HCT116 (cell line): ENCODE results near the gene CYP11A1. TPM values are rescaled to one million over a fixed set of nuclear protein-coding genes. Genes with fewer than 3 reads are reported as not detected.

Source experiments
- ATAC-seq: fragments of 200-7000 bp; cut with Tn5 transposase; 2 replicates; pipeline ENCODE4 v1.9.1; 2020; ENCODE audit warnings: mild to moderate bottlenecking, moderate library complexity
- BruUV-seq: library from RNA; stranded (reverse); fragments of 400-500 nt; replicated peaks from 2 replicates; lab custom pipeline; 2021; lab: Mats Ljungman, UMichigan
- CTCF ChIA-PET: fragments of 300-600 bp; sonication (Branson Sonifier 250); formaldehyde crosslinking; loops from one replicate; lab custom pipeline; 2021; ENCODE audit warnings: antibody characterized with exemption; lab: Charles Lee
- POLR2A ChIA-PET: fragments of 300-600, 350-600 bp; sonication (Branson Sonifier 250); formaldehyde crosslinking; loops from one replicate; lab custom pipeline; 2021; ENCODE audit warnings: antibody characterized with exemption; lab: Charles Lee
- RAD21 ChIA-PET, 2 experiments: fragments of 300-600 bp; sonication (Branson Sonifier 250); formaldehyde crosslinking; loops; one replicate each; lab custom pipeline; 2023; ENCODE audit warnings: low total read pairs in 2 of 2; ENCODE audit not compliant: uncharacterized antibody in 2 of 2, unreplicated experiment in 2 of 2, low non-redundant PET in 1 of 2; lab: Charles Lee
- DNase-seq: peaks from one replicate; pipeline ENCODE4 v3.0.0-alpha.2; 2010; ENCODE audit warnings: low read depth, low spot score
- H2AFZ ChIP-seq: fragments of 200-600 bp; shearing (Covaris generic), sonication (generic); 2 replicates; pipeline ENCODE4 v1.6.1; 2017; ENCODE audit warnings: low read depth, mixed run types, mixed read lengths, antibody characterized with exemption, low read length; ENCODE audit not compliant: poor library complexity, severe bottlenecking
- H3K27ac ChIP-seq: 2 replicates; pipeline ENCODE4 v1.5.1; 2012; ENCODE audit warnings: low read depth, low read length
- H3K27me3 ChIP-seq: fragments of 200-600 bp; sonication (generic); 2 replicates; pipeline ENCODE4 v1.6.1; 2016; ENCODE audit warnings: mixed run types, low read length, mixed read lengths; ENCODE audit not compliant: insufficient read depth
- H3K36me3 ChIP-seq, 2 experiments: fragments of 200-500 bp in 1 of 2; fragments of 200-600 bp in 1 of 2; sonication (Bioruptor generic) in 1 of 2; sonication (generic) in 1 of 2; 2 replicates each; pipeline versions ENCODE4 v1.5.1 to v1.6.1; 2014 to 2016; ENCODE audit warnings: low read length in 2 of 2, inconsistent platforms in 1 of 2, mixed read lengths in 1 of 2, mixed run types in 1 of 2; ENCODE audit not compliant: insufficient read depth in 2 of 2, control insufficient read depth in 1 of 2
- H3K4me1 ChIP-seq, 2 experiments: fragments of 200-600 bp in 1 of 2; sonication (generic) in 1 of 2; 2 replicates each; pipeline versions ENCODE4 v1.5.1 to v1.6.1; 2012 to 2017; ENCODE audit warnings: low read length in 2 of 2, inconsistent platforms in 1 of 2, mild to moderate bottlenecking in 1 of 2, mixed read lengths in 1 of 2, mixed run types in 1 of 2, moderate library complexity in 1 of 2; ENCODE audit not compliant: insufficient read depth in 2 of 2, control insufficient read depth in 1 of 2
- H3K4me2 ChIP-seq: fragments of 200-600 bp; sonication (generic); 2 replicates; pipeline ENCODE4 v1.6.1; 2017; ENCODE audit warnings: mixed run types, low read length, mixed read lengths
- H3K4me3 ChIP-seq, 2 experiments: fragments of 200-600 bp in 1 of 2; sonication (generic) in 1 of 2; replicated peaks in 1 of 2; 2 replicates each; pipeline ENCODE4 v1.5.1; 2011 to 2016; ENCODE audit warnings: low read length in 2 of 2, control low read depth in 1 of 2, low read depth in 1 of 2, mild to moderate bottlenecking in 1 of 2, mixed read lengths in 1 of 2, mixed run types in 1 of 2
- H3K79me2 ChIP-seq: fragments of 200-600 bp; sonication (generic); 2 replicates; pipeline ENCODE4 v1.6.1; 2017; ENCODE audit warnings: mild to moderate bottlenecking, mixed run types, low read length, moderate library complexity, mixed read lengths; ENCODE audit not compliant: insufficient read depth
- H3K9ac ChIP-seq: fragments of 200-600 bp; sonication (generic); 2 replicates; pipeline ENCODE4 v1.6.1; 2016; ENCODE audit warnings: low read length, mixed read lengths
- H3K9me2 ChIP-seq: fragments of 200-600 bp; sonication (generic), shearing (Covaris generic); 2 replicates; pipeline ENCODE4 v1.6.1; 2017; ENCODE audit warnings: mixed run types, mild to moderate bottlenecking, moderate library complexity; ENCODE audit not compliant: insufficient read depth
- H3K9me3 ChIP-seq, 2 experiments: fragments of 200-500 bp in 1 of 2; fragments of 200-600 bp in 1 of 2; sonication (Bioruptor generic) in 1 of 2; sonication (generic) in 1 of 2; 2 replicates each; pipeline ENCODE4 v1.6.1; 2014 to 2017; ENCODE audit warnings: low read length in 2 of 2, mixed read lengths in 2 of 2, inconsistent platforms in 1 of 2, low read depth in 1 of 2, mild to moderate bottlenecking in 1 of 2, mixed run types in 1 of 2, moderate library complexity in 1 of 2; ENCODE audit not compliant: control insufficient read depth in 1 of 2, insufficient read depth in 1 of 2
- H4K20me1 ChIP-seq: fragments of 200-600 bp; sonication (generic), shearing (Covaris generic); 2 replicates; pipeline ENCODE4 v1.6.1; 2017; ENCODE audit warnings: mixed run types, mild to moderate bottlenecking, moderate library complexity; ENCODE audit not compliant: insufficient read depth
- CBX3 ChIP-seq: IDR thresholded peaks from 2 replicates; pipeline ENCODE4 v1.6.1; 2012; ENCODE audit warnings: low read depth
- CEBPB ChIP-seq: IDR thresholded peaks from 2 replicates; pipeline ENCODE4 v1.6.1; 2012; ENCODE audit warnings: low read depth
- EGR1 ChIP-seq: IDR thresholded peaks from 2 replicates; pipeline ENCODE4 v1.6.1; 2012; ENCODE audit warnings: low read depth
- ELF1 ChIP-seq: IDR thresholded peaks from 2 replicates; pipeline ENCODE4 v1.6.1; 2012; ENCODE audit warnings: low read depth, borderline replicate concordance
- EZH2 ChIP-seq: fragments of 200-600 bp; sonication (generic); IDR thresholded peaks from 2 replicates; pipeline ENCODE4 v1.6.1; 2017; ENCODE audit warnings: antibody characterized with exemption, mixed run types
- EZH2phosphoT487 ChIP-seq: fragments of 200-600 bp; IDR thresholded peaks from 2 replicates; pipeline ENCODE4 v1.6.1; 2018; ENCODE audit warnings: antibody characterized with exemption, borderline replicate concordance
- FOSL1 ChIP-seq: IDR thresholded peaks from 2 replicates; pipeline ENCODE4 v1.6.1; 2012; ENCODE audit warnings: low read depth
- POLR2A ChIP-seq: IDR thresholded peaks from 2 replicates; pipeline ENCODE4 v1.7.0; 2011; ENCODE audit warnings: borderline replicate concordance; ENCODE audit not compliant: insufficient read depth, insufficient read length; ENCODE audit errors: extremely low read depth
- POLR2AphosphoS5 ChIP-seq: IDR thresholded peaks from 2 replicates; pipeline ENCODE4 v1.6.1; 2011; ENCODE audit warnings: mild to moderate bottlenecking, low read depth, low read length, moderate library complexity
- SIN3A ChIP-seq: IDR thresholded peaks from 2 replicates; pipeline ENCODE4 v1.6.1; 2012; ENCODE audit warnings: low read depth
- SP1 ChIP-seq: IDR thresholded peaks from 2 replicates; pipeline ENCODE4 v1.6.1; 2012; ENCODE audit warnings: low read depth
- SRF ChIP-seq: IDR thresholded peaks from 2 replicates; pipeline ENCODE4 v1.6.1; 2012; ENCODE audit warnings: low read depth
- YY1 ChIP-seq: IDR thresholded peaks from 2 replicates; pipeline ENCODE4 v1.6.1; 2011; ENCODE audit warnings: low read length, low read depth, moderate library complexity, mild to moderate bottlenecking; ENCODE audit not compliant: insufficient replicate concordance; ENCODE audit errors: extremely low read depth
- intact Hi-C: fragments of 100-400 bp; cut with micrococcal nuclease; formaldehyde crosslinking; loops from 2 replicates; pipeline ENCODE4 v1.10.0; 2022
- total RNA-seq: library from RNA; stranded (reverse); gene quantifications from one replicate; pipeline ENCODE4 v1.2.1, GENCODE V29; 2021; ENCODE audit not compliant: unreplicated experiment
- TF ChIP-seq, protein P1 (sequence below), 3 experiments: fragments of 200-600 bp in 1 of 3; sonication (generic) in 1 of 3; IDR thresholded peaks in 2 of 3; conservative IDR thresholded peaks in 1 of 3; 2 replicates each; pipeline ENCODE4 v1.5.1; 2012 to 2017; ENCODE audit warnings: low read depth in 2 of 3, low read length in 2 of 3, antibody characterized with exemption in 1 of 3, borderline replicate concordance in 1 of 3, control low read depth in 1 of 3, mild to moderate bottlenecking in 1 of 3, mixed read lengths in 1 of 3, mixed run types in 1 of 3, moderate library complexity in 1 of 3; ENCODE audit not compliant: insufficient read depth in 1 of 3

The CYP11A1 gene
- total RNA-seq, 1 experiment from 2014 or later: 0.57 TPM

DNA sequence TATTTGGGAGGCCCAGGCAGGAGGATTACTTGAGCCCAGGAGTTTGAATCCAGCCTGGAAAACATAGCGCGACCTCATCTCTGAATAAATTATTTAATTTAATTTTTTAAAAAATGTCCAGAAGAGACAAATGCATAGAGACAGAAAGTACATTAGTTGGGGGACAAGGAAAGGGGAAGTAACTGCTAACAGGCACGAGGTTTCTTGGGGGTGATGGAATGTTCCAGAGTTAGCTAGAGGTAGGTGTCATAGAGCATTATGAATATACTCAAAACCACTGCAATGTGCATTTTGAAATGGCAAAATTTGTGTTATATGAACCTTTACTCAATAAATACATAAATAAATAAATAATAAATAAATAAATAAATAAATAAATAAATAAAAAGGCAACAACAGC lies 31.7 kb upstream of the CYP11A1 start:
- H3K9me3 ChIP-seq: no peaks in the 10 kb centered on the region
- ATAC-seq: no peak
- POLR2A ChIA-PET: no interaction called here
- intact Hi-C loops: no loop called here
- TF ChIP-seq EGR1 (no peak), POLR2A (no peak), CBX3 (no peak), ELF1 (no peak), FOSL1 (no peak), SIN3A (no peak)
- TF ChIP-seq, all 23 proteins: peak for 0
- H3K79me2 ChIP-seq: no peaks in the 10 kb centered on the region
- H3K4me1 ChIP-seq: peaks cover 69 to 92% of the 10 kb centered on the region in 2 experiments
- no peak overlapping the region for H2AFZ ChIP-seq
- RAD21 ChIA-PET: no interaction called here
- H3K27ac ChIP-seq: no peak overlapping the region
- CTCF ChIA-PET: no interaction called here
- H3K4me2 ChIP-seq: peak overlapping the region; percentile 79
- DNase-seq: no peak
- H3K27me3 ChIP-seq: no peaks in the 10 kb centered on the region
- no TSS peak for BruUV-seq
- H3K9ac ChIP-seq: no peak overlapping the region
- H3K4me3 ChIP-seq: no peak overlapping the region
- H3K9me2 ChIP-seq: no peaks in the 10 kb centered on the region
- H4K20me1 ChIP-seq: no peaks in the 10 kb centered on the region
- H3K36me3 ChIP-seq: no peaks in the 10 kb centered on the region

DNA sequence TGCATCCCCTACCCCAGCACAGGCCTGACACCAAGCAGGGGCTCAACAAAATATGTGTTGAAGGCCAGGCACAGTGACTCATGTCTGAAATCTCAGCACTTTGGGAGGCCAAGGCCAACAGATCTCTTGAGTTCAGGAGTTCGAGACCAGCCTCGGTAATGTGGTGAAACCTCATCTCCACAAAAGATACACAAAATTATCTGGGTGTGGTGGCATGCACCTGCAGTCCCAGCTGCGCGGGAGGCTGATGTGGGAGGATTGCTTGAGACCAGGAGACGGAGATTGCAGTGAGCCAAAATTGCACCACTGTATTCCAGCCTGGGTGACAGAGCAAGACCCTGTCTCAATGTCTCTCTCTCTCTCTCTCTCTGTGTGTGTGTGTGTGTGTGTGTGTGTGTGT lies 30.7 kb upstream of the CYP11A1 start:
- Histone ChIP-seq H3K36me3 (no peaks in the 10 kb centered on the region), H3K4me2 (peak overlapping the region; percentile 75), H3K27ac (peak overlapping the region; percentile 75; the same call in 1 of the 2 replicates), H2AFZ (no peak overlapping the region), H3K4me3 (no peak overlapping the region; a peak in 1 of 4 replicates), H3K79me2 (no peaks in the 10 kb centered on the region), H3K9me2 (no peaks in the 10 kb centered on the region), H4K20me1 (no peaks in the 10 kb centered on the region), H3K27me3 (no peaks in the 10 kb centered on the region), H3K9ac (peak overlapping the region; percentile 66), H3K4me1 (peaks cover 69 to 99% of the 10 kb centered on the region in 2 experiments), H3K9me3 (no peaks in the 10 kb centered on the region)
- TF ChIP-seq ELF1 (no peak), CEBPB (no peak), SRF (no peak), FOSL1 (no peak), YY1 (no peak), EZH2 (no peak), SIN3A (no peak), CBX3 (no peak), EZH2phosphoT487 (no peak), SP1 (no peak), POLR2AphosphoS5 (no peak), POLR2A (no peak)
- TF ChIP-seq, protein P1, sequence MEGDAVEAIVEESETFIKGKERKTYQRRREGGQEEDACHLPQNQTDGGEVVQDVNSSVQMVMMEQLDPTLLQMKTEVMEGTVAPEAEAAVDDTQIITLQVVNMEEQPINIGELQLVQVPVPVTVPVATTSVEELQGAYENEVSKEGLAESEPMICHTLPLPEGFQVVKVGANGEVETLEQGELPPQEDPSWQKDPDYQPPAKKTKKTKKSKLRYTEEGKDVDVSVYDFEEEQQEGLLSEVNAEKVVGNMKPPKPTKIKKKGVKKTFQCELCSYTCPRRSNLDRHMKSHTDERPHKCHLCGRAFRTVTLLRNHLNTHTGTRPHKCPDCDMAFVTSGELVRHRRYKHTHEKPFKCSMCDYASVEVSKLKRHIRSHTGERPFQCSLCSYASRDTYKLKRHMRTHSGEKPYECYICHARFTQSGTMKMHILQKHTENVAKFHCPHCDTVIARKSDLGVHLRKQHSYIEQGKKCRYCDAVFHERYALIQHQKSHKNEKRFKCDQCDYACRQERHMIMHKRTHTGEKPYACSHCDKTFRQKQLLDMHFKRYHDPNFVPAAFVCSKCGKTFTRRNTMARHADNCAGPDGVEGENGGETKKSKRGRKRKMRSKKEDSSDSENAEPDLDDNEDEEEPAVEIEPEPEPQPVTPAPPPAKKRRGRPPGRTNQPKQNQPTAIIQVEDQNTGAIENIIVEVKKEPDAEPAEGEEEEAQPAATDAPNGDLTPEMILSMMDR (IDR thresholded peaks at IDR 0.05 in 2 of 3, conservative IDR thresholded peaks at IDR 0.05 in 1 of 3; ENCODE audit: borderline replicate concordance in 1 of 3, insufficient read depth in 1 of 3, low read depth in 2 of 3, low read length in 2 of 3): no peak
- DNase-seq (no peak), ATAC-seq (no peak)
- BruUV-seq: no TSS peak
- POLR2A ChIA-PET: no interaction called here
- intact Hi-C loops: no loop called here
- RAD21 ChIA-PET: no interaction called here
- CTCF ChIA-PET: no interaction called here
